ENCODE measurements around the gene ZNF775.
A peak's percentile ranks its signal among the peaks of the same experiment; 100 is the strongest.

Gene ZNF775

DNA sequence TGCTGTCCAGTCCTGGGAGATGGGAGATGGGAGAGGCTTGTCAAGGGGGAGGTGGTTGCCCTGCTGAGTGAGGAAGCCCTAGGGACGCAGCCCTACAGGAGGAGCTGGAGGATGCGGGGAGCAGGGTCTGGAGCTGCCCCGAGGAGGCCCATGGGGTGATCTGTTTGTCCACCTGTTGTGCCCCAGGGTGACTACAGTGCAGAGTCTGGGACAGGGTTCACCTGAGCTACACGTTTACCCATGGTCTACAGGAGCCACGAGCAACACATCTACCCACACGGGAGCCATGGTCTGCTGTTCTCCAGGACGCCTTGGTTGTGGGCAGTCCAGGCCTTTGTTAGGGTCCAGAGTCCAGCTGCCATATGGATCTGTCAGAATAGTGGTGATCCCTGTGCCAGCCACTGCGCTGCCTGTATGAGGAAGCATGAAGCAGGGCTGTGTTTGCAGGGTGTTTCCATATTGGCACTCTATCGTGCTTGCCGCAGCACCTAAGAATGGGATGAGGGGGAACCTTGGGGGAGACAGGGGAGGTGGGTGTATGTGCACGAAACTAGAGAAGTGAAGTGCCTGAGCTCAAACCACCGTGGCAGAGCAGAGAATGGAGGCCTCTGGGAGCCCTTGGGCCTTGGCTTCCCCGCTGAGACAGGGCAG lies 23.7 kb downstream of the ZNF775 start:
- DNase-seq, result no peak

DNA sequence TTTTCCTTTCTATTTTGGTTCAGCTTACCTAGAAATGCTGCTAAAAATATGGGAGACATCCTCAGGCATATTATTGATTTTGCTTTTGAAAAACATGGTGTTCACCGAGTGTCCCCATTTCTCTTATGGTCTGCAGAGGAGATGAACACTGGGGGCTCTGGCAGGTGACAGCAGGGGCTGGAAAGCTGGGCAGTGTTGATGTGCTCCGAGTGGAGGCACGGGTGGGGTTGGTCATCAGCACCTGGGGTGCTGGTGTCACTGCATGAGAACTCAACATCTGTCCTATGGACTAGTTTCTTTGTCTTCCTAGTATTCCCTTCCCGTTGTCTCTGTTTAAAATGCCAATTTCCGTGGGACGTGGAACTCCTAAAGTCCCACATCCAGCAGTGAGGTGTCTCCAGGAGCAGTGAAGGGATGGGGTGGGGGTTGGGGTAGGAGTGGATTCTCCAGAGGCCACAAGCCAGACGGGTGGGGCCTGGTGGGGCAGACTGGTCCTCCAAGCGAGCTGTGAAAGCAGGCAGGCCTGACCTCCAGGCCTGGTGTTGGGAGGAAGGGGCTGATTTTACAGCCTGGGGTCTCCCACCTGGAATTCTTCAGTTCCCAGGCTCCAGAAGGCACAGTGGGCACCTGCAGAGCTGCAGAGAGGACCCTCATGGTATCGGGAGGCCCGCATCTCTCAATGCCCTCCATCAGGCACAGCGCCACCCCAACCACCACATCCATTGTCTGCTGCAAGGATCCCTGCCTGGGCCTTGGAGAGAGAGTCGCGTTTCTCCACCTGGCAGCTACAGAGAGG lies 24.4 kb downstream of the ZNF775 start:
- DNase-seq, result no peak

DNA sequence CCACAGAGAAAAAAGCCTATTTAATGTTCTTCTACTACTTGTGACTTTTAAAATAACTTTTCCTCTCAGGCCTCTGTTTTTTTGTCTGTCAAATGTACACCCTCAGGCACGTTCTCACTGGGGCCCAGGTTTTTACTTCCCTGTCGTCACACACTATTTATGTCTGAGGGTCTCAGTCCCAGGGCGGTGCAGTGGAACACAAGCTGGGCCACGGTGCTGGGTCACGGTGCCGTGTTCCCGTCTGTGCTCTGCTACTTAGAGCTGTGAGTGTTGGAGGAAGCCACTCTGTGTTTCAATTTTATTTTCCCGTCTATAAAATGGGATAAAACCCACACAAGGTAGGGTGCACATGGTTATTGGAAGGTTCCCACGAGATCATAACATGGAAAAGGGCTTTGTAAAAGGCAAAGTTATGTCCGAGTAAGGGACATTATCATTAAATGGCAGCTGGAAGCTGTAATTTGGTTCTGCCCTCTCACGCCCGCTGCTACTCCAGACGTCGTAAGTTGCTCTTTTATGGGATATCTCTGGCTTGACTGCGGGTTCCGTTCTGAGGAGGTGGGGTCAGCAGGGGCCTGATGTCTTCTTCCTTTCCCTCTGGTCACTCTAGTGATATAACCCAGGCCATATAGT lies 25.2 kb downstream of the ZNF775 start:
- no peak for DNase-seq

DNA sequence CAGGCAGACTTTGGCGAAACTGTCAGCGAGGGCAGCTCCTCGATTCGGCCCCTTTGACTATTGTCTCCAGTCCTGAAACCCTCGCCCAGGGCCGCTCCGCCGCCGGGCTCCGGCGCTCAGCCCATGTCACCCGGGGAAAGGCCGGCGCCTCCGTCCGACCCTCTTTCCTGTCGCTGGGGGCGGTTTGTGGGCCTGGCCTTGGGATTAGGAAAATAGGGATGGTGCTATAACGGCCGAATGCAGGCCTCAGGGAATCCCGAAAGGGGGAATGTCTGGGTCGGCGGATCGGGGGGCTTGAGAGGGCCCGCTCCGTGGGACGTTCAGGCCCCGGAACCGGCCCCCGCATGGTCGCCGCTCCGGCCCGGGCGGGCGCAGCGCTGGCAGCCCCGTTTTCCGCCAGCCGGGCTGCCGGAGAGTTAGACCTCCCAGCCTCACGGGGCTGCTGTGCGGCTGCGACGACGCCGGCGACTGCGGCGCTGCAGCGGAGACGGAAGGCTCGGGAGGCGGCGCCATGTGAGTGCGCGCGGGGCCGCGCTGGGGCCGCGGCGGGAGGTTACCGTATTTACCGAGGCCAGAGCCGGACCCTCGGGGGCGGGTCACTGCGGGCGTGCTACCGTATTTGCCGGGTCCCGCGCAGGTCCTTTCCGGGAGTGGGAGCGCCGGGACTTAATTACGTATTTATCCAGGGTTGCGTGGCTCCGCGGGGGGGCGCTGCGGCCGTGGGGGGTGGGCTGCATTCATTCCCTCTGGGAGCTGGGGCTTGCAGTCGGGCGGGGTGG lies 25.9 kb downstream of the ZNF775 start:
- DNase-seq, result peak; percentile 62

DNA sequence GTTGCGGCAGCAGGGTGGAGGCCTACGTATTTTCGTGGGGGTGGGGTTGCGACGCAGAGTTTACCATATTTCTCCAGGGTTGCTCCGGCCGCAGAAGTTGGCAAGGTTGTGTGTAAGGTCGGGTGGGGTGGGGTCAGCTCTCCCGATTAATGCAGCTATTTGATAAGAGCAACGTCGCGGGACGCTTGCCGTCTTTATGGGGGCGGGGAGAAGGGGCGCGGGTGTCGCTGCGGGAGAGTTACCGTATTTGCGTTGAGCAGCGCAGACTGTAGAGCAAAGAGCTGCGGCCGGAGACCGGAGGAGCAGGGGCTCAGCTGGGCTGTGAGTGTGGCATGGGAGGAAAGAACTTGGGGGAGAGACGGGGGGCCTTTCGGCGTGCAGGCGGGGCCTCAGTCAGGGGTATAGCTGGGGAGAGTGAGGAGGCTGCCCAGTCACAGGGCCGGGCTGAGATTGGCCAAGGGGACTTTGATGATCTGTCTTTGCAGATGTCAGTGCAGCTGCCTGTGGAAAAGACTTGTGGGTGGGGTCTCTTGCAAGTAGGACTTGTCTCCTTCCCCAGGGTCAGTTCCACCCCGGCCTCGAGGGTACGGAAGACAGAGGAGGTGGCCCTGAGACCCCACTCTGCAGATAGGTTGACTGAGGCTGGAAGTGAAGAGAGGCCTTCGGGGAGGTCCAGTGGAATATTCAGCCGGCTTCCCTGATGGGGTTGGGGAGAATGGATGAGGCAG lies 26.6 kb downstream of the ZNF775 start:
- no peak for DNase-seq

DNA sequence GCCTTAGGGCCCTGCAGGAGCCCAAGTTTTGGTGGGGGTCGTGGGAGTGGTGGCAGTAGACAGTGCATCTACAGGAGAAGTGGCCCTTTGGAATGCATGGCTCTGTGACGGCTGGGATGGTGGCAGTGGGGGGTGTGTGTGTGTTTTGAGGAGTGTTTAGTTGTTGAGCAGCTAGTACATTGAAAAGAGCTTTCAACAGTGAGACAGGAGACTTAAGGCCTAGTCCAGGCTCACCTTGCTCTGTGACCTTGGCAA lies 27.1 kb downstream of the ZNF775 start:
- DNase-seq, result no peak

DNA sequence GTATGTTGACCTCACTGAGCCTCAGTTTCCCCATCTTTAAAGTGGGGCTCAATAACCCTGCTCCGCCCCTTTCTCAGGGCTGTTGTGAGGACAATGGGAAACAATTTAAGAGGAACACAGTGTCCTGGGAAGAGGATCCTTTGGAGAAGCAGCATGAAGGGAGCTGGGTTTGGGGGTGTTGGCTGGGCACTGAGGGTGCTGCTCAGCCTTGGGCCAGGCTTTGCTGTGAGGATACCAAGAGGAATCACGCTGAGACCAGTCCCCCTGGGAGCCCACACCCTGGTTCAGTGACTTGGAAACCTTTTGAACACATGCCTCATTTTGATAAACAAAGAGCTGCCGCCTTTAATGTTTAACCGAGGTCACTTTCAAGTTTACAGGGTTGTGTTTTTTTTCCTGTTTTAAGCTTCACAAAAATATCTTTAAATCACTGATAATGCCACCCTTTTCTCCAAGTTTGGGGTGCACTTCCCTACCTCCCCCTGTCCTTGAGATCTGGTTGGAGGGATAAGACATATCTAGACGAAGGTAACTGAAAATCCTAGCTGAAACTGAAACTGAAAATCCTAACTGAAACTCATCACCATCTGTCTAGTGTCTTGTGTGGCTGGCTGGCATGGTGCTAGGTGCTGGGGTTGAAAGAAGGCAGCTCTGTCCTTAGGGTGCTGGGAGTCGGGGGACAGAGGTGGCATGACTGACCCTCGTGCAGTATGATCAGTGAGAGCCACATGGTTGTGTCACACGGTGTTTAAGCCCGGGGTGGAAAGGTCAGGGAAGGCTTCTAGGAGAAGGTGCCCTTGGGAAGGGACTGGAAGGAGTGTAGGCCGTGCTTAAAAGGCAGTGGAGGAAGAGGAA lies 27.7 kb downstream of the ZNF775 start:
- DNase-seq, result no peak

DNA sequence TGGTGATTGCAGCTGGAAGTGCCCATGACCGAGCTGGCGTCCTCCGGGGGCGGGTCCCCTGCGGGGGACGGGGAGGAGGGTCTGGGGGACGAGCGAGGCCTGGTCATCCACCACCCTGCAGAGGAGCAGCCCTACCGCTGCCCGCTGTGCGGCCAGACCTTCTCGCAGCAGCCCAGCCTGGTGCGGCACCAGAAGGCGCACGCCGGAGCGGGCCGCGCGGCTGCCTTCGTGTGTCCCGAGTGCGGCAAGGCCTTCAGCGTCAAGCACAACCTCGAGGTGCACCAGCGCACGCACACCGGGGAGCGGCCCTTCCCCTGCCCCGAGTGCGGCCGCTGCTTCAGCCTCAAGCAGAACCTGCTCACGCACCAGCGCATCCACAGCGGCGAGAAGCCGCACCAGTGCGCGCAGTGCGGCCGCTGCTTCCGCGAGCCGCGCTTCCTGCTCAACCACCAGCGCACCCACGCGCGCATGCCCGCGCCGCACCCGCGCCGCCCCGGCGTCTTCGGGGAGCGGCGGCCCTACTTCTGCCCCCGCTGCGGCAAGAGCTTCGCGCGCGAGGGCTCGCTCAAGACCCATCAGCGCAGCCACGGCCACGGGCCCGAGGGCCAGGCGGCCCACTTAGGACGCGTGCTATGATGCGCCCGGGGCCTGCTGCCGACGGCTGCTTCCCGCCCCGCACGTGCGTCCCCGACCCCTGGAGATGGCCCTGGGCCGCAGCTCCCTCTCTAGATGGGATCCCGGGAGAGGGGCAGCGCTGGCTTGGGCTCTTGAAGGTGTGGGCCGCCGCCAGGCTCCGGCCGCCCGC lies 28.7 kb downstream of the ZNF775 start:
- DNase-seq, result no peak

DNA sequence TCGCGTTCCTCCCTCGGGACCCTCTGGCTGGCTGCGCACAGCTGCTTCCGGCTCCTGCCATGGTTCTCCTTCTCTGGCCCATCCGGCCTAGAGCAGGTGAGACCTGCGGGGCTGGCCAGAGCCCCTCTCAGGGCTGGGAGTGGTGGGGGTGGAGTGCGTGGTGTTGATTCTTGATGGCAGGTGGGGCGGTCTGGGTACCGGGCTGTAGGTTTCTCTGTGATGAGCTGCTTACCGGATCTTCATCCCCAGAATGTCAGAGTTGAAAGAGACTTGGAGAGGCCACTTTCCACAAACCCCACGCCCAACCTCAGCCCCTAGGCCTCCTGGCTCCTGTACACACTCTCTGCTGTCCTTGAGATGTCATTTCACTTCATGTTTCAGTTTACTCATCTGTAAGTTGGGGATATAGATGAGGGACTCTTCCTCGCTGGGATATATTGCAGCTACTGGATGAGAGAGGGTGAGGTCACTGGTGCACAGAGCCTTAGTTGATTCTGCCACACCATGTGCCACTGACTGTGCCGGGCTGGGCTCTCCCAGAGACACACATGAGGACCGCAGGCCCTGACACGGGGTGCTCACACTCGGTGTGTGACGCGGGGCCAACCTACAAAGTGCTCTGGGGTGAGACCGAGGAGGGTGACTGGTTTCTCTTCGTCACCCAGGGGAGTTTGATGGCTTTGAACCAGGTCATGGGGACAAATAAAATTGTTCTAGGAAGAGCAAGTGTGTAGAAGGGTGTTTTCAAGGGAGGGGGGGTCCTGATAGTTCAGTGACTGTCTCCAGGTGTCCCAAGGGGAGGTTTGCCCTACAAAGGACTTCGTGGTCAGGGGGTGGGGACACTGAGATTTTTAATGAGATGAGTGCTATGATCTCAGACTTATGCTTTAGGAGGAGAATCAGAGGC lies 29.5 kb downstream of the ZNF775 start:
- no peak for DNase-seq

DNA sequence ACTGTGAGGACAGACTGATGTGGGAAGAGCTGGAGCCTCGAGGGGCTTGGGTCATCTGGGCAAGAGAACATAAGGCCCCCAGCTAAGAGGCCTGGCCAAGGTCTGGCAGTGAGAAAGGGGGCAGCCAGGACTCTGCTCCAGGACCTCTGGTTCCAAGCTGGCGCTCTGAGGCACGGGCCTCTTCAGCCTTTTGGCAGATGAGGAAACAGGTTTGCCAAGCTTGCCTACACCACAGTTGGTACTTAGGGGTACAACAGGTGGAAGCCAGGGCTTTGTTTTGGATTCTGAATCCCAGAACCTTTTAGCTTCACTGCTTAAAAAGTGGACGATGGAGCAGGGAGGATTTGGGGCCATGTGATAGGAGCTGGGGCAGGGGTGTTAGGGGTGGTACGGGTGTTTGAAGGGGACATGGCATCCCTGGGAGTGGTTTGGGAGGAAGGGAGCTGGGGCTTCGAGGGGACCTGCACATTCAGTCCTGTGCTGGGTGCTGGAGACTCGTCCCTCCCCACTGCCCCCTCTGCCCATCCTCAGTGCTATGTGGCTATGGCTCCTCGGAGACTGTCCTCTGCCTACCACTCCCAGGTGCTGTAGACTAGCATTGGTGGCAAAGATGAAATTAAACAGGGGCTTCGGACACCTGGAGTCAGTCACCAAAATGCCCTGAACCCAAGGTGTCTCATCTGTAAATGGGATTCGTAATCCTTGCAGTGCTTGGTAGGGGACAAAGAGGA lies 30.3 kb downstream of the ZNF775 start:
- no peak for DNase-seq

DNA sequence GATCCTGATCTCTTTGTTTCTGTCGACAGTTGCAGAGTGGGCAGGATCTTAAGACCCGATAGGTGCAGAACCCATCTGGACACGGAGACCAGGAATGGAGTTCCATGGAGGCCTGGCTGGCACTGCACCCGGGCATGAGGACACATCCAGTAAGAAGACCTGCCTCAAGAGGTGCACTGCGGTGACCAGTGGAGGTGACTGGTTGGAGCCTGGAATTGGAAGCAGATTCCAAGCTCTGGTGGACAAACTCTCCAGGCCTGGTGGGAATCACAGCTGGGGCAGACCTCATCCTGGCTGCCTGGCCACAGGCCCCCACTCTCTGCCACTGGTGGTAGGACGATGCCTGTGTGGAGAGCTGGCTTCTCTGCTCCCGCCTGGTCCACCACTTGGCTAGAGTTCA lies 31.0 kb downstream of the ZNF775 start:
- DNase-seq, result no peak

DNA sequence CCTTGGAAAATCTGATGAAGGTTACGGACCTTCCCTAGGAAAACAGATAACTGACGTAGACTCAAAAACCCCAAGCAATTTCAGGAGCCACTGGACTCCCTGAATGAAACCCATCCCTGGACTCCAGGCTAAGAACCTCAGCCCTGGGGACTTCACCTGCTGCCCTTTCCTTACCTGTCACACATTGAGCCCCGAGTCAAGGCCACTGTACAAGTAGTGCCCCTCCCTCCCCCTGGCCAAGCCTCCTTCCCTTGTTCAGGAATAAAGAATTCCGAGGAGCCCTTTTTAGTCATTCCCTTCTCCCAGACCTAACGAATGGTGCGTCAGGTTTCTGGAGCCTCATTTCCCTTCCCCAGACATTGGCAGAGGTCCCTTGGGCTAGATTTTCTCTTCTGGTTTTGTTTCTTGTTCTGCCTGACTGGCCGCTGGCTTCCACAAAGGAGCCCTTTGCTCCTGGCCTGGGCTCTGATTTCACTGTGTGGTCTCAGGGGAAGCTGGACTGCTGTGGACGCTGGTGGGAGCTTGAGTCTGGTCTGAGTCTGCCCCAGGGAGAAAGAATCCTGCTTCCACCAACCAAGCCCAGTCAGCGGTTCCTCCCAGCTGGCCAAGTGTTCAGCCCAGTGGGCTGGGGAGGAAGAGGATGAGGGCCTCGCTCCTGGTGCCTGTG lies 31.7 kb downstream of the ZNF775 start:
- no peak for DNase-seq

DNA sequence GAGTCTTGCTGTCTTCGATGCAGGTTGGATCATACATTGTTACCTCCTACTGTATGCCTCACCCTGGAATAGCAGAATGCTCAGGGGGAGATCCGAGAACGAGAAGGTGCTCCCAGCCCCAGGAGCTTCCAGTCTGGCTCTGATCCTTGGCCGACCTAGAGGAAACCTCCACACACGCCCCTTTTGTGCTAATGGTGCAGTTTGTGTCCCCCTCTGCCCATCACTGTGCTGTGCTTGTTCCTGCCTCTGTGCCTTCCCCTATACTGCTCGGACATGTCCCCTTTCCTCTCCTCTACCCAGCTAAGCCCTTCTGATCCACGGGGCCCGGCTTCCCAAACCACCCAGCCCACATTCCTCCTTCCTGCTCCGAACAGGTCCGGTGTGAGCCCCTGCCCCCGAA lies 32.5 kb downstream of the ZNF775 start:
- DNase-seq, result no peak

DNA sequence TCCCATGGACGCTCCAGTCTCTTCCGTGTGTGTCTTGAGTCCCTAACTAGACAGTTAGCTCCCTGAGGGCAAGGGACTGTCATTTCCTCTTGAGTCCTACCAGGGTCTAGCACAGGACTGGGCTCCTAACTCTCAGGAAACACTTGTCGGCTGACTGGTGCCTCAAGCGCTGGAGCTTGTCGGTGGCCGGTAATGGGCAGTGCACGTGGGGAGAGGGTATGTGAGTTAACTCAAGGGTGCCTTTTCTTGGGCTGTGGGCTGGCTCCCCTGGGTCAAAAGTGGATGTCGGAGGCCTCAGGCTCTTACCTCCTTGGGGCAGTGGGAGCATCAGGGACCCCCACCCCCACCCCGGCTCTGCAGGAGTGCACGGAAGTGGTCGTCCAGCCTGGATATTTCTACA lies 32.9 kb downstream of the ZNF775 start:
- DNase-seq, result no peak

DNA sequence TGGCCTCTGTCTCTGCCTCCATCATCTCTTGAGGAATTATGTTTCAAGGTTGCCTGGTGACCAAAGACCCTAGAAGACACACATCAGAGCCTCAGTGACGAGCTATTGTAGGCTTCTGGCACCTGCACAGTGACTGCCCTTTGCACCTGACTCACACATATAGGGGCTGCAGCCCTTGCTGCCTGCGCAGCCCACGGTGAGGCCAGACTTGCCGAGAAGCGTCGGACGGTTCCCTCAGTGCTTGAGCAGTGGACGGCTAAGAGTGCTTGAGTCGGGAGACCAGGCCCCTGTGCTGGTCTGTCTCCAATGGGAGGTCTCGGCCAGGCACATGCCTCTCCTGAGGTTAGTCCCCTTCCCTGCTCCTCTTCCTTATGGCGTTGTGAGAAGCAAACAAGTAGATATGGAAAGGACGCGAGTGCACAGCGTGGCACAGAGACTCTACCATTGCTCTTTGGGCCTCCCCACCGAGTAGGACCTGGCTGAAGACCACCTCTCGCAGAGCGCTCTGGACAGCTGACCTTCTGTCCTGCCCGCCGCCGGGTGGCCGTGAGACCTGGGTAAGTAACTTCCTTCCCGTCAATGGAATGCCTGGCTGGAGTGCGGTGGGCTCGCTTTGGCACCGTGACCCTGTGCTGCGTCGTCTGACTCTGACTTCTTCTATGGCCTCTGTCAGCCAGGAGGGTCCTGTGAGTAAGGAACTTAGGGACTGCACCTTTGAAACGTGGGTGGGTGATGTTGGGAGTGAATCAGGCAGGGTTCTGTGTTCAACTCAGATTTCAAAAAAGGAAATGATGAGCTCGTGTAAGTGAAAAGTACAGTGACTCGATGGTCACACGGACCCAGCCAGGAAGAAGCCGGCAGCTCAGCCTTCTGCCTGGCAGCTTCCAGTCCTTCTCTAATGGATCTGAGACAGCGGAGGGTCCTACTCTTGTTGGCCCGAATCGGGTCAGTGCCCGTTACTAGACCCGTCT lies 33.7 kb downstream of the ZNF775 start:
- no peak for DNase-seq

DNA sequence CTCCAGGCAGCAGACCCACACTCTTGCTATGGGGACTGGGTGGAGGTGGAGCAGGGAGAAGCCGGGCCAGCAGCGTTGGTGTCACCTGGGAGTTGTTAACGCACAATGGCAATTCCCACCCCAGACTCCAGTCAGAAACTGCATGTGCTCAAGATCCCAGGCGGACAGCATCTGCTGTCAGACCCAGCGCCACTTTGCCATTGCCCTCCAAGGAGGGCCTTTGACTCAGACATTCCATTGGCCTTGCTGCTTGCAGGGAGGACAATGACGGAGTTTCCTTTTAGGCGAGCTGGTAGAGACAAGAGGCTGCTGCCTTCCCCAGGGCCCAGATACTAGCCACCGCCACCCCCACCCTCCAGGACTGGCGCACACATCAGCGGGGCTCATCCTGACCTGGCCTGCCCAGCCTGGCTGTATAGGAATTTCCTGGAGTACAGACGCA lies 34.5 kb downstream of the ZNF775 start:
- no peak for DNase-seq

Measured in NCI-H510A (cell line).